Esophagus (tissue), 2 donors: Measurements from ENCODE around the gene CYP27A1. TPM values are rescaled to one million over a fixed set of nuclear protein-coding genes. Genes with fewer than 3 reads are reported as not detected.

Experiments used
- H3K27ac ChIP-seq, 2 donors: one replicate each; pipeline ENCODE4 v1.5.1; 2013; ENCODE audit warnings: low read depth in 2 of 2, mild to moderate bottlenecking in 2 of 2, inconsistent platforms in 1 of 2, low read length in 1 of 2, moderate library complexity in 1 of 2
- H3K27me3 ChIP-seq, 2 donors: one replicate each; pipeline ENCODE4 v1.6.1; 2013; ENCODE audit warnings: low read length in 2 of 2, control low read depth in 1 of 2, mild to moderate bottlenecking in 1 of 2; ENCODE audit not compliant: insufficient read depth in 2 of 2, control insufficient read depth in 1 of 2
- H3K36me3 ChIP-seq, 2 donors: one replicate each; pipeline ENCODE4 v1.6.1; 2013; ENCODE audit warnings: low read length in 1 of 2; ENCODE audit not compliant: control insufficient read depth in 2 of 2, insufficient read depth in 2 of 2
- H3K4me1 ChIP-seq, 2 donors: one replicate each; pipeline ENCODE4 v1.6.1; 2013; ENCODE audit warnings: low read length in 1 of 2; ENCODE audit not compliant: control insufficient read depth in 2 of 2, insufficient read depth in 2 of 2
- H3K4me3 ChIP-seq, 2 donors: one replicate each; pipeline ENCODE4 v1.5.1; 2013; ENCODE audit warnings: low read length in 2 of 2, mild to moderate bottlenecking in 2 of 2, low read depth in 1 of 2, moderate library complexity in 1 of 2
- H3K9me3 ChIP-seq, 2 donors: one replicate each; pipeline ENCODE4 v1.6.1; 2013; ENCODE audit warnings: mild to moderate bottlenecking in 2 of 2, low read depth in 1 of 2, low read length in 1 of 2, moderate library complexity in 1 of 2; ENCODE audit not compliant: control insufficient read depth in 2 of 2, insufficient read depth in 1 of 2
- WGBS, 2 donors: extraction: QIAGEN DNeasy Blood & Tissue Kit; methylation state at CpG; one replicate each; pipeline ENCODE4 v1.1.7; 2013; 5-methylcytosine and 5-hydroxymethylcytosine counted together
- polyA plus RNA-seq, 2 donors: library from polyadenylated mRNA; stranded (reverse); fragments of 200-250 nt; gene quantifications; one replicate each; pipeline ENCODE4 v1.2.3, GENCODE V29; 2013
- donor health status: healthy with polysubstance abuse.
- donor health status: Bipolar disorder and iron deficiency.

Gene CYP27A1
- polyA plus RNA-seq, 2 donors: 3.3 to 5.4 TPM

DNA sequence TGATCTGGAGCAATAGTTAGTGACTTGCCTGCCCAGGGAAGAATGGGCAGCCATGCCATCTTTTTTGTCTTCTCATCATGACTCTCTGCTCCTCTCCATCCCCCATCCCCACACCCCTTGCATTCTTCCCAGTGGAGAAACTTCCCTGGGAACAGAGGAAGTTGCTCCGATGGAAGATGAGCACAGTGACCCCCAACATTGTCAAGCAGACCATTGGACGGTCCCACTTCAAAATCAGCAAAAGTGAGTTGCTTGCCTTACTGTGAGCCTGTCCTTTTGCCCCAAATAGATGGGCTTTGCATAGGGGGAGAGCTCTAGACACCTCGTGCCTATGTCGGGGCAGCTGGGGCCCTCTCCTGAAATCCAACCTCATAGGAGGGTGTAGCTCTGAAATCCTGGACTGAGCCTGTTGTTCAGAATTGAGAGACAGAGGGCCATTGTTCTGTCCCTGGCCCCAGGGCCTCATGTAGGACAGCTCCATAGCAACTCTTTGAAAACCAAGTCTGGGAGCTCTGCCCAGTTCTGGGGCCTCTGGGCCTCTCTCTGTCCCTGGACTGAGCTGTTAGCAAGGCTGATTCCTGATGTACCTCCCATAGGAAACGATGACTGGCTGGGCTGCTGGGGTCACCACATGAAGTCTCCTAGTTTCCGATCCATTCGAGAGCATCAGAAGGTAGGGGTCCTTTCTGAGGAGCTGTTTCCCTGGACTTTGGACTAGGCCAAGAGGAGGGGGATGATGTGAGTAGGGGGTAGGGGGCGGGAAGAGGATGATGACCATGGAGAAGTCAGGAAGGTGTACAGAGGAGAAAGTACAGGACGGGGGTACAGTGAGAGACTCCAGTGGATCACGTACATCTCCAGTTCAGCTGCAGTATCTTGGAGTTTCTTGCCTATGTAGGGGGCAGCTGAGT lies 36.1 kb upstream of the CYP27A1 start:
- no peak overlapping the region for H3K27ac ChIP-seq
- peaks cover 16 to 35% of the 10 kb centered on the region in 2 donors for H3K36me3 ChIP-seq
- no peaks in the 10 kb centered on the region for H3K27me3 ChIP-seq
- H3K4me1 ChIP-seq: no peaks in the 10 kb centered on the region
- H3K4me3 ChIP-seq: no peak overlapping the region
- WGBS, 2 donors: 77 to 83% methylated on average over 10 of the region's 10 CpGs
- H3K9me3 ChIP-seq: no peaks in the 10 kb centered on the region

GRCh38 chr2:218746470-218746795 lies 35.5 kb upstream of the CYP27A1 start:
- Histone ChIP-seq H3K4me3 (no peak overlapping the region), H3K9me3 (no peaks in the 10 kb centered on the region), H3K27ac (no peak overlapping the region), H3K36me3 (peaks cover 16 to 34% of the 10 kb centered on the region in 2 donors), H3K27me3 (no peaks in the 10 kb centered on the region), H3K4me1 (no peaks in the 10 kb centered on the region)
- 98 to 100% methylated on average over 1 of the region's 1 CpG for WGBS, 2 donors

DNA sequence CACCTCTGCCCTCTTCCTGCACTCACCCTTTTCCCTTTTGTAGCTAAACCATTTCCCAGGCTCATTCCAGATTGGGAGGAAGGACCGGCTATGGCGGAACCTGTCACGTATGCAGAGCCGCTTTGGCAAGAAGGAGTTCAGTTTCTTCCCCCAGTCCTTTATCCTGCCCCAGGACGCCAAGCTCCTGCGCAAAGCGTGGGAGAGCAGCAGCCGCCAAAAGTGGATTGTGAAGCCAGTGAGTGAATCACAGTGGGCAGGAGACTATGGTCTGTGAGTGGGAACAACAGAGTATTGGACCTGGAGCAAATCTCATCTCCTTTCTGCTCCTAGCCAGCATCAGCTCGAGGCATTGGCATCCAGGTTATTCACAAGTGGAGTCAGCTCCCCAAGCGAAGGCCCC lies 35.0 kb upstream of the CYP27A1 start:
- 92 to 95% methylated on average over 10 of the region's 10 CpGs for WGBS, 2 donors
- Histone ChIP-seq H3K36me3 (peaks cover 18 to 33% of the 10 kb centered on the region in 2 donors), H3K27me3 (no peaks in the 10 kb centered on the region), H3K4me3 (no peak overlapping the region), H3K4me1 (no peaks in the 10 kb centered on the region), H3K9me3 (no peaks in the 10 kb centered on the region), H3K27ac (no peak overlapping the region)

DNA sequence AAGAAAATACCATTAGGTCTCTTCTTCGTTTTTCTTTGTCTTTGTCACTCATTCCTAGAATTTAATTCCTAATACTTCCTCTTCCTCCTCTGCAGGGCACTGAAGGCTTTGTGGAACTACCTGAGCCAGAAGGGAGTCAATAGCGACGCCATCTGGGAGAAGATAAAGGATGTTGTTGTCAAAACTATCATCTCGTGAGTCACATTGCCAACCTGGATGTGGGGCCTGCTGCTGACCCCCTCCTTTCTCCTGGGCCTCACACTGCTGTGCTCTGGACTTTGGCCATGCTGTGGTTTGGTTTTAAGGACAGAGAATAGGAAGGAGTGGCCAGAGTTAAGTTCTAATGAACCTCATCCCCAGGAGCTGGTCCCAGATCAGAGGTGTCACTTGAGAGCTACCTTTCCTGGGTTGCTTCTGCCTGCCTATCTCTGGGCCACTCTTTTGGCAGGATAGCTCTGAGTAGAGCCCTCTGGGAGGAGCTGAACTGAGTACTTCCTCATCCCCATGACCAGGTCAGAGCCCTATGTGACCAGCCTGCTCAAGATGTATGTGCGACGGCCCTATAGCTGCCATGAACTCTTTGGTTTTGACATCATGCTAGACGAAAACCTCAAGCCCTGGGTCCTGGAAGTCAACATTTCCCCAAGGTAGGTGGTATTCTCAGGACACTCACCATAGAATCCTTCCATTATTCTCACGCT lies 33.1 kb upstream of the CYP27A1 start:
- Histone ChIP-seq H3K9me3 (no peaks in the 10 kb centered on the region), H3K36me3 (peaks cover 34 to 49% of the 10 kb centered on the region in 2 donors), H3K27ac (no peak overlapping the region), H3K27me3 (no peaks in the 10 kb centered on the region), H3K4me1 (no peaks in the 10 kb centered on the region), H3K4me3 (no peak overlapping the region)
- 88 to 90% methylated on average over 8 of the region's 8 CpGs for WGBS, 2 donors

DNA sequence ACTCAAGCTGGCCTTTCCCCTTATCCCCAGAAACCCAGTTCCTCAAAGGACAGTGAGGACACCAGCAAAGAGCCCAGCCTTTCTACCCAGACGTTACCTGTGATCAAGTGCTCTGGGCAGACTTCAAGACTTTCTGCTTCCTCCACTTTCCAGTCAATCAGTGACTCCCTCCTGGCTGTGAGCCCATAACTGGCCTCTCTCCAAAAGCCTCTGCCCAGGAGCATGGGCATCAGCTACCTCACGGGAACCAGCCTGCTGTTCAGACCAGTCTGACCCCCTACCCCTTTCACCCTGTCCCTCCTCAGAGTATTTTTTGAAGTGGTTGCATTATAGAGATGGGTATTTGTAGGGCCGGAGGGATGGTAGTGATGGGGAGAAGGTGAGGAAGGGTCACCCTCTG lies 27.7 kb upstream of the CYP27A1 start:
- 81% methylated on average over 3 of the region's 3 CpGs for WGBS, 2 donors
- H3K9me3 ChIP-seq: no peaks in the 10 kb centered on the region
- no peak overlapping the region for H3K4me3 ChIP-seq
- no peaks in the 10 kb centered on the region for H3K27me3 ChIP-seq
- H3K36me3 ChIP-seq: peaks cover 26 to 43% of the 10 kb centered on the region in 2 donors
- H3K27ac ChIP-seq: no peak overlapping the region
- no peaks in the 10 kb centered on the region for H3K4me1 ChIP-seq

DNA sequence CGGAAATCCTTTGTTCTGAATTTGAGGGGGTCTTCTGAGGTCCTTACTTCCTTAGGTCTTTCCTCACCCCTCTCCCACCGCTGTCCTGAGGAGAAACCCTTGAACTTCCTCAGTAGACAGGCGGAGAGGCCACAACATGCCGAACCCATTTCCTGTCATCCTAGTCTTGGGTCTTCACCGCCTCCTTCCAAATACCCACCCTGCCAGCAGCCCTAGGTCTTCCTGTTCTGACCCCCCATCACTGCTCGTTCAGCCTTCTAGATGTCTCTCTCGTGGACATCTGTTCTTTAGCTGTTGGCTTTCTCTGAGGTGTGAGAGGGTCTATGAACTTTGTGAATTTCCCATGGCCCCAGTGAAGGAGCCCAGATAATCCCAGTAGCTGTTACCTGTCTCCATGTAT lies 27.2 kb upstream of the CYP27A1 start:
- peaks cover 26 to 40% of the 10 kb centered on the region in 2 donors for H3K36me3 ChIP-seq
- H3K4me3 ChIP-seq: no peak overlapping the region
- H3K27ac ChIP-seq: no peak overlapping the region
- H3K9me3 ChIP-seq: no peaks in the 10 kb centered on the region
- H3K4me1 ChIP-seq: no peaks in the 10 kb centered on the region
- 93 to 94% methylated on average over 7 of the region's 7 CpGs for WGBS, 2 donors
- no peaks in the 10 kb centered on the region for H3K27me3 ChIP-seq

- Histone ChIP-seq H3K4me1 (no peaks in the 10 kb centered on the region), H3K9me3 (no peaks in the 10 kb centered on the region), H3K36me3 (peaks cover 26 to 36% of the 10 kb centered on the region in 2 donors), H3K4me3 (no peak overlapping the region), H3K27ac (no peak overlapping the region), H3K27me3 (no peaks in the 10 kb centered on the region)
- WGBS, 2 donors: 98 to 99% methylated on average over 3 of the region's 3 CpGs
Measured at GRCh38 chr2:218755198-218755566, 26.8 kb upstream of the CYP27A1 start.

GRCh38 chr2:218755567-218756404 lies 26.2 kb upstream of the CYP27A1 start:
- WGBS, 2 donors: 93 to 94% methylated on average over 10 of the region's 10 CpGs
- Histone ChIP-seq H3K36me3 (peaks cover 26 to 31% of the 10 kb centered on the region in 2 donors), H3K9me3 (no peaks in the 10 kb centered on the region), H3K4me3 (no peak overlapping the region), H3K4me1 (no peaks in the 10 kb centered on the region), H3K27me3 (no peaks in the 10 kb centered on the region), H3K27ac (no peak overlapping the region)

- Histone ChIP-seq H3K4me3 (no peak overlapping the region), H3K27me3 (no peaks in the 10 kb centered on the region), H3K4me1 (no peaks in the 10 kb centered on the region), H3K36me3 (peaks cover 20 to 31% of the 10 kb centered on the region in 2 donors), H3K9me3 (no peaks in the 10 kb centered on the region), H3K27ac (no peak overlapping the region)
- 85 to 86% methylated on average over 6 of the region's 6 CpGs for WGBS, 2 donors
Measured at GRCh38 chr2:218756599-218757377, 25.2 kb upstream of the CYP27A1 start.
